Nucleus accumbens (tissue), 56 donors: ENCODE results near the gene DCUN1D2.

ENCODE experiments used
- DNase-seq, 56 donors: peaks; one replicate each; lab custom pipeline; 2025; lab: John Stamatoyannopoulos, UW

DCUN1D2 gene

GRCh38 chr13:113490496-113491417 lies at the start of gene DCUN1D2:
DCUN1D2 (minus strand) TSS chr13:113490711; CDS start chr13:113490669, 42 bp downstream.
- peak in 55 of 56 donors; percentile 58 to 97 (median 90) for DNase-seq

- DNase-seq, result no peak
Measured at GRCh38 chr13:113539822-113540221, 49.3 kb upstream of the DCUN1D2 start.

GRCh38 chr13:113539176-113539575 lies 48.7 kb upstream of the DCUN1D2 start:
- DNase-seq, result no peak

- DNase-seq, result no peak
Measured at GRCh38 chr13:113538689-113539058, 48.2 kb upstream of the DCUN1D2 start.

GRCh38 chr13:113537909-113538688 lies 47.6 kb upstream of the DCUN1D2 start:
- no peak for DNase-seq

GRCh38 chr13:113537205-113537604 lies 46.7 kb upstream of the DCUN1D2 start:
- DNase-seq, result no peak

GRCh38 chr13:113536461-113537110 lies 46.1 kb upstream of the DCUN1D2 start:
- no peak for DNase-seq

GRCh38 chr13:113535381-113535781 lies 44.9 kb upstream of the DCUN1D2 start:
- no peak for DNase-seq

- no peak for DNase-seq
Measured at GRCh38 chr13:113534236-113534860, 43.8 kb upstream of the DCUN1D2 start.

- DNase-seq, result no peak
Measured at GRCh38 chr13:113533161-113533840, 42.8 kb upstream of the DCUN1D2 start.

GRCh38 chr13:113532156-113532806 lies 41.8 kb upstream of the DCUN1D2 start:
- peak in 14 of 56 donors; percentile 9 to 57 (median 46) for DNase-seq

GRCh38 chr13:113531041-113531873 lies 40.7 kb upstream of the DCUN1D2 start:
- no peak for DNase-seq

- no peak for DNase-seq
Measured at GRCh38 chr13:113528813-113529180, 38.3 kb upstream of the DCUN1D2 start.

- no peak for DNase-seq
Measured at GRCh38 chr13:113528101-113528812, 37.7 kb upstream of the DCUN1D2 start.

GRCh38 chr13:113527272-113527958 lies 36.9 kb upstream of the DCUN1D2 start:
- DNase-seq, result no peak

GRCh38 chr13:113526466-113527220 lies 36.1 kb upstream of the DCUN1D2 start:
- no peak for DNase-seq
